ENCODE results near the gene FHOD3. TPM values are rescaled to one million over a fixed set of nuclear protein-coding genes. Genes with fewer than 3 reads are reported as not detected.
A peak's percentile ranks its signal among the peaks of the same experiment; 100 is the strongest.

Gene FHOD3
- total RNA-seq, 6 experiments from 2014 or later = 0.44 to 1.2 (median 0.62) TPM

DNA sequence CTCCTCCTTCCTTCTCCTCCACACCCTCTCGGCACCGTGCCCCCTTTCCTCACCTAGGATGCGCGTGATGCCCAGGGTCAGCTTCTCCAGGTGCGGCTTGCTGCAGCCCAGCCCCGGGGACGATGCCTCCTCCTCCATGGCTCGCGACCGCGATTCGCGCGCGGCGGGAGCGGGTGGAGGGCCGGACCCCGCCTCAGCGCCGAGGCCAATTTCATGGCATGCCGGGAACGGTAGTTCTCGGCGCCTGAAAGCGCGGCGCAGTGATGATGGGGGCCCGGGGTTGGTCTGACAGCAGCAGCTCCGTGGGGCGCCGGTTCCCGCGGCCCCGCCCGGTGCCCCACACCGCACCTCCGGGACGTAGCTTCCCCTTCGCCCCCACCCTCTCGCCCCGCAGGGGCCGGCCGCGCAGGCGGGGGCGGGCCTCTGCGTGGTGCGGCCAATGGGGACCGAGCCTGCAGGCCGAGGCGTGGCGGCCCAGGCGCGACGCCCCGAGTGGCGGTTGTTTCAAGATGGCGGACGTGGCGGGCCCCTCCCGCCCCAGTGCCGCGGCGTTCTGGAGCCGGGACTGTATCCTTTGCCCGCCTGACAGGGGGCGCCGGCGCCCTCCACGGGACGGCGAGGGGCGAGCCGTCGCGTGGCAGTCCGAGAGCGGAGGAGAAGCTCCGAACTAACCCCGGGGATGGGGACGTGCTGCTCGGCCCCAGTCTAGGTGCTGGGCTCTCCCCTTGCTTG is 531.3 kb downstream of the FHOD3 start, which contains the start of the genes KIAA1328 and TPGS2:
Gene KIAA1328, plus strand, starts transcription at position 498 of the 732 bp plus-strand sequence. Its CDS starts 12 bp downstream, at position 510.
Gene TPGS2, minus strand, starts transcription at position 373 of the 732 bp plus-strand sequence. Its CDS starts 235 bp downstream, at position 138.
- DNase-seq (peak; percentile 88 to 91 (median 91)), ATAC-seq (peak; percentile 94 to 98 (median 96))
- no peaks in the 10 kb centered on the region for H3K27me3 ChIP-seq
- peak within 1 kb of the TSS; percentile 50 to 81 (median 61) for H3K27ac ChIP-seq
- peak within 1 kb of the TSS; percentile 76 to 97 (median 85) for H3K4me3 ChIP-seq
- no peaks in the 10 kb centered on the region for H3K9me3 ChIP-seq
- 0% methylated on average over 9 of the region's 83 CpGs for WGBS (ENCODE audit: insufficient coverage, low coverage, low lambda C conversion rate, missing lambda C conversion rate)
- peaks cover 0 to 7% (median 0%) of the 10 kb centered on the region in 4 donors for H3K4me1 ChIP-seq
- intact Hi-C loops (cut with DNase I) = no loop called here
- TF ChIP-seq POLR2A (IDR thresholded peaks at IDR 0.05) (peak; percentile 35), CTCF (IDR thresholded peaks at IDR 0.05) (peak; percentile 21 to 36 (median 36))
- no peaks in the 10 kb centered on the region for H3K36me3 ChIP-seq

Other genes starting within 250 kb of the FHOD3 start
- 10 to 100 TPM; 14.4 to 28.6 (median 20.9) TPM for gene RPRD1A, start 230.2 kb upstream of the FHOD3 start, total RNA-seq
- gene SLC39A6, start 168.4 kb upstream of the FHOD3 start, total RNA-seq = 10 to 100 TPM in 2 of 6 experiments, 1 to 10 TPM in 4; 6.5 to 13.2 (median 8.7) TPM
- 10 to 100 TPM; 26.9 to 58.7 (median 50.3) TPM for gene ELP2, start 167.8 kb upstream of the FHOD3 start, total RNA-seq
- 10 to 100 TPM; 12.2 to 35.2 (median 25.2) TPM for gene MOCOS, start 110.2 kb upstream of the FHOD3 start, total RNA-seq